Body of pancreas (tissue), 4 donors: Measurements from ENCODE around the gene NTN3. TPM values are rescaled to one million over a fixed set of nuclear protein-coding genes. Genes with fewer than 3 reads are reported as not detected.

Experiments used
- ATAC-seq: fragments of 150-250 bp; one replicate; pipeline ENCODE4 v1.9.1; 2016
- DNase-seq, 4 donors: peaks; one replicate each; pipeline ENCODE4 v3.0.0-alpha.2; 2019
- H3K27ac ChIP-seq, 4 donors: fragments of 200-600 bp; sonication (generic); 1 replicate in 3 of 4; 2 replicates in 1 of 4; pipeline versions ENCODE4 v1.5.1 to v1.6.1; 2016 to 2019; ENCODE audit warnings: mild to moderate bottlenecking in 1 of 4, mixed read lengths in 1 of 4, moderate library complexity in 1 of 4
- H3K27me3 ChIP-seq, 2 donors: fragments of 200-600 bp; sonication (generic); one replicate each; pipeline ENCODE4 v1.6.0; 2016; ENCODE audit warnings: mild to moderate bottlenecking in 1 of 2
- H3K36me3 ChIP-seq, 2 donors: fragments of 200-600 bp; sonication (generic); replicated peaks in 1 of 2; 2 replicates each; pipeline ENCODE4 v1.5.1; 2016; ENCODE audit warnings: low read depth in 2 of 2; ENCODE audit not compliant: insufficient read depth in 1 of 2
- H3K4me1 ChIP-seq: fragments of 200-600 bp; sonication (generic); one replicate; pipeline ENCODE4 v1.6.0; 2016
- H3K4me3 ChIP-seq, 2 donors: fragments of 200-600 bp; sonication (generic); 1 replicate in 1 of 2; 2 replicates in 1 of 2; pipeline ENCODE4 v1.5.1; 2016 to 2019
- H3K9me3 ChIP-seq, 3 donors: fragments of 200-600 bp; sonication (generic); 1 replicate in 2 of 3; 2 replicates in 1 of 3; pipeline ENCODE4 v1.5.1; 2016
- CTCF ChIP-seq, 7 experiments: fragments of 450-650 bp in 4 of 7; fragments of 200-600 bp in 3 of 7; sonication (generic) in 3 of 7; IDR thresholded peaks; one replicate each; pipeline ENCODE4 v1.5.1; 2016 to 2019; ENCODE audit warnings: antibody characterized with exemption in 7 of 7
- POLR2A ChIP-seq, 3 donors: fragments of 450-650 bp; IDR thresholded peaks; one replicate each; pipeline ENCODE4 v1.6.1; 2016; ENCODE audit warnings: antibody characterized with exemption in 3 of 3, mild to moderate bottlenecking in 2 of 3
- WGBS, 2 donors: methylation state at CpG; one replicate each; pipeline ENCODE4 v1.1.5; 2017; 5-methylcytosine and 5-hydroxymethylcytosine counted together
- intact Hi-C: fragments of 100-400 bp; cut with DNase I; formaldehyde crosslinking; loops from one replicate; pipeline ENCODE4 v1.15.1; 2023
- total RNA-seq, 2 donors: library from RNA; depleted of rRNA; stranded (reverse); fragments of >200 nt; gene quantifications; one replicate each; pipeline ENCODE4 v1.1.0, GENCODE V29; 2016

The NTN3 gene
- total RNA-seq, 2 donors from 2014 or later = not detected

GRCh38 chr16:2425825-2426430 lies 45.2 kb upstream of the NTN3 start:
- Histone ChIP-seq H3K9me3 (no peaks in the 10 kb centered on the region), H3K4me3 (no peak overlapping the region), H3K36me3 (no peaks in the 10 kb centered on the region), H3K27ac (no peak overlapping the region), H3K4me1 (peaks cover 24% of the 10 kb centered on the region), H3K27me3 (no peaks in the 10 kb centered on the region)
- DNase-seq (no peak), ATAC-seq (no peak)
- no peak for TF ChIP-seq CTCF (IDR thresholded peaks at IDR 0.05)
- TF ChIP-seq POLR2A (IDR thresholded peaks at IDR 0.05) = no peak
- intact Hi-C loops = loop anchor here (5.0 kb wide), 1 partner anchor 89 kb away; no protein-coding TSS in a partner anchor
- WGBS, 2 donors = 90 to 93% methylated on average over 7 to 13 of the region's 13 CpGs

- Histone ChIP-seq H3K36me3 (no peaks in the 10 kb centered on the region), H3K4me1 (peaks cover 24% of the 10 kb centered on the region), H3K9me3 (no peaks in the 10 kb centered on the region), H3K27ac (no peak overlapping the region), H3K4me3 (no peak overlapping the region), H3K27me3 (no peaks in the 10 kb centered on the region)
- intact Hi-C loops = loop anchor here (5.0 kb wide), 1 partner anchor 90 kb away; no protein-coding TSS in a partner anchor
- 86 to 95% methylated on average over 5 to 6 of the region's 6 CpGs for WGBS, 2 donors
- ATAC-seq (no peak), DNase-seq (peak in 3 of 4 donors; percentile 19 to 69 (median 44))
- TF ChIP-seq POLR2A (IDR thresholded peaks at IDR 0.05) (no peak), CTCF (IDR thresholded peaks at IDR 0.05) (no peak)
Observed at GRCh38 chr16:2426941-2427361, 44.1 kb upstream of the NTN3 start.

DNA sequence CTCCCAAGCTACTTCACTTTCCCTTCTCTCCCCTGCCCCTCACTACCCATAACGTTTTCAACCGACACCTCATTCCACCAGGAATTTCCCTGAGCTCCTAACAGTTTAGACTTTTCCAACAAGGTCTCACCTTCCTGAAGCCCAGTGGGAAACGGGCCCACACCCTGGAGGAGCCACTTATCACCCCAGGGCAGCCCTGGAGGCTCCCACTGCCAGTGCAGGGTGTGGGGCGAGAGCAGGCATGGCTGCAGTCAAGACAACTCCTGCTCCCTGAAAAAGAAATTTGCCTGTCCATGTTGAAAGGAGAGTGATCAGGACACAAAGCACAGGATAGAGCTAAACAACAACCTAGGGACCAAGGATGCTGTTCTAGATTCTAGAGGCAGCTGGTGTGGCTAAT lies 43.6 kb upstream of the NTN3 start:
- 78 to 83% methylated on average over 4 of the region's 4 CpGs for WGBS, 2 donors
- DNase-seq (no peak), ATAC-seq (no peak)
- Histone ChIP-seq H3K9me3 (no peaks in the 10 kb centered on the region), H3K27me3 (no peaks in the 10 kb centered on the region), H3K4me3 (no peak overlapping the region), H3K4me1 (peaks cover 24% of the 10 kb centered on the region), H3K27ac (no peak overlapping the region), H3K36me3 (no peaks in the 10 kb centered on the region)
- TF ChIP-seq POLR2A (IDR thresholded peaks at IDR 0.05) (no peak), CTCF (IDR thresholded peaks at IDR 0.05) (no peak)
- intact Hi-C loops = loop anchor here (5.0 kb wide), 1 partner anchor 90 kb away; no protein-coding TSS in a partner anchor

GRCh38 chr16:2428051-2428783 lies 42.9 kb upstream of the NTN3 start:
- peak; percentile 12 for ATAC-seq
- no peaks in the 10 kb centered on the region for H3K27me3 ChIP-seq
- peak overlapping the region; percentile 33 to 83 (median 57) for H3K27ac ChIP-seq
- TF ChIP-seq CTCF (IDR thresholded peaks at IDR 0.05) (peak in 4 of 7 experiments; percentile 34 to 49 (median 40)), POLR2A (IDR thresholded peaks at IDR 0.05) (no peak)
- H3K4me1 ChIP-seq = peaks cover 18% of the 10 kb centered on the region
- no peaks in the 10 kb centered on the region for H3K36me3 ChIP-seq
- H3K4me3 ChIP-seq = peak overlapping the region; percentile 13 to 45
- intact Hi-C loops = loop anchor here (5.0 kb wide), 1 partner anchor 91 kb away; no protein-coding TSS in a partner anchor
- H3K9me3 ChIP-seq = no peaks in the 10 kb centered on the region
- DNase-seq = peak; percentile 44 to 61 (median 54)
- WGBS, 2 donors = 33 to 66% methylated on average over 12 to 28 of the region's 28 CpGs
